ENCODE data around the gene MT1HL1. TPM values are rescaled to one million over a fixed set of nuclear protein-coding genes. Genes with fewer than 3 reads are reported as not detected.

Gene MT1HL1
- total RNA-seq, result not detected in 2 replicates

GRCh38 chr1:237004116-237004515 is at the start of gene MT1HL1:
TSS of gene MT1HL1 (minus strand) at chr1:237004441. CDS start at chr1:237004372, 69 bp downstream.

GRCh38 chr1:237041795-237042525 is 37.7 kb upstream of the MT1HL1 start, which contains the start of gene RYR2:
TSS of gene RYR2 (plus strand) at chr1:237042184. CDS start at chr1:237042522, 338 bp downstream.

Other genes with a start within 250 kb of the MT1HL1 start
- 28.8 and 41.6 TPM in 2 replicates for gene MTR, start 209.1 kb downstream of the MT1HL1 start, total RNA-seq
- 0.22 and 0.95 TPM in 2 replicates for gene RYR2, start 37.7 kb upstream of the MT1HL1 start, total RNA-seq